Ureter (tissue), 1 donor: Measurements from ENCODE around the gene ZMYM3. TPM values are rescaled to one million over a fixed set of nuclear protein-coding genes. Genes with fewer than 3 reads are reported as not detected.

Experiments used
- DNase-seq: peaks from one replicate; pipeline ENCODE4 v3.0.0-alpha.2; 2020; ENCODE audit warnings: low spot score
- total RNA-seq: library from RNA; stranded (reverse); gene quantifications from one replicate; pipeline ENCODE4 v1.2.4, GENCODE V29; 2023
- donor health status: DM: yes; HTN: yes; CAD: no.

Gene ZMYM3
- total RNA-seq, 1 donor from 2014 or later: 28.9 TPM

DNA sequence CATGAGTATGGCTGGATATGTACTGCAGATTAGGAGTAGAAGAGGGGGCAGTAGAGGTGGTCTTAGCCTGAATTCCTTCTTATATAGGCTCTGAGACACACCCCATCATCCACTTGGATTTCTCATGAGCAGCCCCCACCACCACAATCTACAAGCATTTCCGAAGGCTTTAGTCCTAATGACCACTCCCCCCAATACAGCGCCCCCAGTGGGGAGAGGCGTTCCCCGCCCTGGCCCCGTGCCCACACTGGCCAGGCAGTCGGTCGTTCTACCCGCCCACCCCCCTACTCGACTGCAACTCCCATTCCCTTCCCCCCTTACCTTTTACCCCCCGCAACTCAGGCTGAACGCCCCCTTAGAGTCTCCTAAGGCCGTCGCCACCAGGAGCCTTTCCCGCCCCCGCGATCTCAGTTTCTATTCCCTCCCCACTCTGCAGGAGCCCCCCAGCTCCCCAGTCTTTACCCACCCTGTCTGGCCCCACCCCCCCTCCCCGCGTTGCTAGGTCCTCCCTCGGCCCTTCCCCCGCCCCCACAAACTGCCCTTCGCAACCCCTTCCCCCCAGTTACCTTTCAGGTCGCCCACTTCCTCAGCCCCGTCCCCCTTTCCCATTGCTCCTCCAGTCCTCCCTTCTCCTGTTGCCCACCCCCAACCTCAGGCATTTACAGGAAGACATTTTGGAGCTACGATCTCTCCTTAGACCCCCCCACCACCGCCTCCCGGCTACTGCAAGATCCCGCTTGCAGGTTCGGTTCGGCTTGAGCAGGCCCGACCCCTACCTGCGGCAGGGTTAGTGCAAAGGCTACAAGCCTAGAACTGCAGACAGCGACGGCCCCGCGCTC is 468 bp downstream of the ZMYM3 start:
- peak; percentile 53 for DNase-seq

DNA sequence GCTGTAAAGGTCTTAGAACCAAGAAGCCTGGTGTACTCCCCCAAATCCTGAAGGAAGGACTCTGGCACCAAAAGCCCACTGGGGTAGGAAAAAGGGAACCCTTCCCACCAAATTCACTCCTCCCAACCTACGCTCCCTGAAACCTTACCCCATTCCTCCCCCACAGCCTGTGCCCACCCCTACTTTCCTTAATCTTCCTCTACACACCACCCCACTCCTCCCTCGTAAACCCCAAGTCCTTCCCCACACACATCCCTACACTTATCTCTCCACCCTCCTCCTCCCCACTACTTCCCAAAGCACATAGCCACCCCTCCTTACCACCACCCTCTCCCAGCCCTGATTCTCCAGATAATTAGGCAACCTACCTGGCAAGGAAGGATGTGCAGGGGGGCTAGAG is 1.7 kb downstream of the ZMYM3 start:
- no peak for DNase-seq

DNA sequence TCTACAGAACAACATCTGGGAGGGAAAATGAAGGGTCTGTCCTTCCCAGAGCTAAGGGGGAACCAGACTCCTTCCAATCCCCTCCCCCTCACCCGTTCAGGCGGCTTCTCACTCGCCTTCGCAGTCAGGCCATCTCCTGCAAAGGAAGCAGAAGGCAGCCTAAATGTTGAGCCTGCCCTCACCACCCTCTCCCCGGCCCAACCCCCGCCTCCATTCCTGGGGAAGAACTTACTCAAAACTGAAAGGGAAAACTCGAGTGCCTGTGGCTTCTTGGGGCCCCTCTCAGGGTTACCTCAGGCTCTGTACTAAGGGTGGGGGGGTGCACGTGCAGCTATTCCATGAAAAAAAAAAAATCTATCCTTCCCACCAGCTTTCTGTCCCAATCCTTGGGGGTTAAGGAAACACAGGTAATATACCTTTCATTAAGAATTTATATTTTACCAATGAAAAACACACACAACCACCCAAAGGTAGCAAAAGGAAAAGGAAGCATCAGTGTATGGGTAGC is 2.4 kb downstream of the ZMYM3 start:
- no peak for DNase-seq

DNA sequence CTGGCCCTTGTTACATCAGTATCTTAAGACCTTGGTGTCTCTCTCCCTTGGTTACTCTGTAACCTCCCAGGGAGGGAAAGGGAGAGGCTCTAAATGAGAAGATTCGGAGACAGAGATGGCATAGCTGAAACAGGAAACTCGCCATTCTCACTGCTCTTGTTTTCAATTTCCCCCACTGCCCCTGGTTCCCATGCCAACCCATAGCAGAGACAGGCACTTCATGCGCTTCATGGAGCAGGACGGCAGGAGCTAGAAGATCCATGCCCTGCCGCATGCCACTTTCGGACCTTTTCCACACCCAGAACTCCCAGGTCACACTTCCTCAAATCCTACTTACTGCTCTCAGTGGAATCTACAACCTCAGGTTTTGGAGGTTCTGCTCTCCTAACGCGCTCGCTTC is 3.1 kb downstream of the ZMYM3 start:
- no peak for DNase-seq

DNA sequence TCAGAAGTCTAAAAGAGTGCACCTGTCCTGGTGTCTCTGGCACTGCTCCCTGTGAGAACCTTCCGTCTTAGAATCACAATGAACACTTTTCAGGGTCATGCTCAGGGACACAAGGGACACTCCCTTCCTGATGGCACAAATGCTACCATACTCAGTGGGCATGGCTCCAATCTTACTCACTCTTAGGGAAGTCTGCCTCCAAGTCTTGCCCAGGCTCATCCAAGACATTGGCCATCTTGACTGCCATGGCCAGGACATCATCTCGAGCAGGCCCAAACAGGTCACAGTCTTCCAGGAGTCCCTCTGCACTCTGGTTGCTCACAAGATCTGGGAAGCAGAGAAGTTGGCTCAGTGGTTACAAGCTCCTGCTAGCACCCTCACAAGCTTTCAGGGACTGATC is 8.8 kb downstream of the ZMYM3 start:
- no peak for DNase-seq

DNA sequence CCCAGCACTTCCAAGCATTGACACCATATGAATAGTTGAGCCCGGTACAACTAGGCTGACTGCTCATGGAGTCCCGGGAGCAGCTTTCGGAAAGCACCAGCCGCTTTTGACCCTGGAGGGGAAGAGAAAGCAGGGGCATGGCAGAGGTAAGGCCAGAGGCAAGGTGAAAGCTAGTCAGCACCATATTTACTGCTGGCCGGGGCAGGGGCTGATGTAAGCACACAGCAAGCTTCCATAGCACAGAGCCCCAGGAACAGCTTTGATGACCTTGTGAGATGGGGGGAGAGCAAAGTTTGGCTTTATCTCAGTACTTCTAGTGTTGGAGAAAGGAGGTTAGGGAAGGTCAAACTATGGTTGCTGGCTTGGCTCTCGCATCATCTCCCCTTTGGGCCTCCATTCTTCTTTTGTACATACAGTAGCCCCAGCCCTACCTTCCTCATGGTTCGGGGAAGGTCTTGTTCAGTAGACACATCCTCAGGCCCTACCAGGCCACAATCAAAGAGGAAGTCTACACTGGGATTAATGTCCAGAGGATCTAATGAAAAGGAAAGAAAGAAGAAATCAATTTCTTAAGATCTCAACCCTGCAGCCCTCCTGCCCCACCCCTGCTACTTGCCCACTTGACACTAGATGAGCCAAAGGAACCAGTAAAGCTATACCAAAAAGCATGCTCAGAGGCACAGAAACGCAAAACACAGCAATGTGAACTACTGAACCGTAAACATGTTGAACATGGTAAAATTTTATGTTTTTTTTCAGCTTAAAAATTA is 9.4 kb downstream of the ZMYM3 start:
- DNase-seq: no peak

DNA sequence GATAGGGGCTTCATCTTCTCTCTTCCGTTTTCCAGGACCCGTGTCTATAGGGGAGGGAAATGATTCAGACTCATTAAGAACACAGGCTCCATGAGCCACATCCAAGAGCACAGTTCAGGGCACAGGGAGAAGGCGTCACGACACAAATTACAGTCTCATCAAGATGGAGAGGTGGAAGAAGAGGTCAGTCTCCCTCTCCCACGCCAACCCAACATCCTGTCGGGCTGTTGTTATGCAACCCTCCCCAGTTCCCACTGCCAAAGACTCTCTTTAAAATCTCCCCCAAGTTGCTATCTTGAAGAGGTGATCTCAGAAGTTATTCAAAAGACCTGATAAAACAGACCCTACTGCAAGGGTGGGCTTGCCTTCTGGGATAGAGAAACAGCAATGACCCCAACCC is 12.6 kb downstream of the ZMYM3 start:
- no peak for DNase-seq

DNA sequence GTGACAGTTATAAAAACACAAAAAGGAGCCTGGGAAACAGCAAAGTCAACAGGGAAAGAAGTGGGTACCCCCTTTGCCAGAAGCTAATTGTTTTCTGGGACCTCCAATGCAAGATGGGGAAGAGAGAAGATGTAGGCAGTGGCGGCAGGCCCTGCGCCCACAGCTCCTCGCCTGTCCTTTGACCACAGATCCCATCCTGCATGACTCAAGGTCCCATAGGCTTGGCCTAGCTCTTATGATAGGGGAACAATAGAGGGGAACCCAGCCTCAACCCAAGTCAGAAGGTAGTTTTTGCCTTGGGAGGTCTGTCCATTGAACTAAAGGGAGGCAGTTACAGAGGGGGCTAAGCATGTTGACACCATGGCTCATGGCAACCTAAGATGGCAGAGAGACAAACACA is 14.2 kb downstream of the ZMYM3 start:
- no peak for DNase-seq

DNA sequence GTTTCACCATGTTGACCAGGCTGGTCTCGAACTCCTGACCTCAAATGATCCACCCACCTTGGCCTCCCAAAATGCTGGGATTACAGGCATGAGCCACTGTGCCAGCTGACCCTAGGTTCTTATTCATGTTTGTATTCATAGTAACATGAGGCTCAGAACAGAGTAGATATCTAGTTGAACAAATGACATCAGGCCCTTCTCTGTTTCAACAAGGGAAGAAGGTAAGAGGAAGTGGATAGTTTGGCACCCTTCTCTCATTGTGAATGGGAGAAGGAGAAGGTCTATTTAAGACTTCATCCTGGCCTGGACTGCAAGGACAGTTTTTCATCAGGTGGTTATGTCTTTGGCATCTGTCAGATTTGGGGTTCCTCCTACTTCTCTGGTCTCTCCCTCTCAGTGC is 17.1 kb downstream of the ZMYM3 start:
- DNase-seq: no peak

DNA sequence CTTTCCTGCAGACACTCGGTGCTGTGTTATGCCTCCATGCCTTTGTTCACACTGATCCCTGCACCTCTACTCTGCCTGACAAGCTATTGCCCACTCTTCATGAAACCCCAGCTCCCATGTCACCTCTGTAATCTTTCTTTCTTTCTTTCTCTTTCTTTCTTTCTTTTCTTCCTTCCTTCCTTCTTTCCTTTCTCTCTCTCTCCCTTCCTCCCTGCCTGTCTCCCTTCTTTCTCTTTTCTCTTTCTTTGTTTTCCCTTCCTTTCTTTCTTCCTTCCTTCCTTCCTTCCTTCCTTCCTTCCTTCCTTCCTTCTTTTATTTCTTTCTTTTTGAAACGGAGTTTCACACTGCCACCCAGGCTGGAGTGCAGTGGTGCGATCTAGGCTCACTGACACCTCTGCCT is 18.5 kb downstream of the ZMYM3 start:
- no peak for DNase-seq

DNA sequence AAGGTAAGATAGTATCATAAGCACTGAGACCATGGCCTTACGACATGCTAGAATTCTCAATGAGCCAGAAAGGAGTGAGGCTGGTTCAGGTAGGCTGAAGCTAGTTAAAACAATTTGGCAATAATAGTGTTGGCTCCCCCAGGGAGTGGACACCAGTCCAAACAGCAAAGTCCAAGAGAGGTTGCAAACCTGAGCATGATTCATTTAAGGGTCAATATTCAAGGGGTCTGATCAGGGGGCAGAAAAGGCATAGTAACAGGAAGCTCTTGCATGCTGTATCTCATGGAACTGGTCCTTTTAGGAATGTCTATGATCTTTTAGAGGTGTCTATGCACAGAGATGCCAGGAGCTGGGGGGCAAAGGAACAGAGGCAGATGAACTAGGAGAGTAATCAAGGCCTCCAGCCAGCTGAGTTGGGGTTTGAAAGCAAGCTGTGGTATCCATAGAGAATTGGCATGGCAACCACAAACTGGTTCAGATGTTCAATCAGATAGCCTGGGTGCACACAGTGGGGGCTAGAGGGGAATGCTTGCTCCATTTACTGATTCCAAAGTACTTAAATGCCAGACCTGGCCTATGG is 25.8 kb downstream of the ZMYM3 start:
- no peak for DNase-seq

DNA sequence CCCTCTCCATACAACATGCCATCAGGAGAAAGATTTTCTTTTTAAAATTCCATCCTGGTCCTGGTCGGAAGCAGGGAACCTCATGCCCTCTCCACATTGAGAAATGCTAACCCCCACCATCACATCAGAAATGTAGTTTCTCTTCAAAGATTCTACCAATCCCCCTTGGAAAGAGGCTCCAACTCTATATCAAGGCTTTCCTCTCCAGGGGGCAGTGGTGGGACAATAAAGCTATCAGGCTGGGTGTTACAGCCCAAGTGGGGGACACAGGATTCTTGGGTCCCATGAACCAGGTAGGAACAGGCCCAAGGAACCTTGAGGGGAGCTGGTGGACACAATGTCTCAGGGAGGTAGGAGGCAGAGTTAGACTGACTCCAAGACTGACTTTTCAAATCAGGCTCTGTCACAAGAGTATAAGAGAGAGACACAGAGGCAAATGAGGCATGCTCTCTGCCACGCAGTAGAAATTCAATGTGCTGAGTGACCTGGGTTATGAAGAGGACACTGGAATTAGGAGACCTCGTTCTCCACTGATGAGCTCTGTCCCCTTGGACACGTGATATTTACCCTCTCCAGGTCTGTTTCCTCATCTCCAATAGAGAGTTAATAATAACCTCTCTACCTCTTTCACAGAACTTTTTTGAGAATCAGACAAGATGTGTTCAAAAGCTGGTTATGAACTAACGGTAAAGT is 26.4 kb downstream of the ZMYM3 start:
- DNase-seq: no peak

DNA sequence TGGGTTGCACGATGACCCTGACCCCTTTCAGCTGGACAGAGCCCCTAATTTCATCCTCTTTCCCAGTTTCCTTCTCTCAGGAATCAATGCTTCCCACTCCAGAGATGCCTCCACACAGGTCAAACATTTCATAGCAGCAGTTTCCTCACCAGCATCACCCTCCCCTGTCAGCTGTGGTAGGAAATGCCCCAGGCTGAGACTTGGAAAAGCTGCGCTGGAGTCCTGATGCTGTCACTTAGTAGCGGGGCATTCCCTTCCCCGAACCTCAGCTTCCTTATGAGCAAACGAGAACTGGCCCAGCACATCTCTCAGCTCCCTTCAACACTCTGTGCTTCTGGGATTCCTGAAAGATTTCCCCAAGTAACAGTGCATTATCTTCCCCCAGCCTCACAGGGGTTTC is 28.3 kb downstream of the ZMYM3 start:
- DNase-seq: no peak

DNA sequence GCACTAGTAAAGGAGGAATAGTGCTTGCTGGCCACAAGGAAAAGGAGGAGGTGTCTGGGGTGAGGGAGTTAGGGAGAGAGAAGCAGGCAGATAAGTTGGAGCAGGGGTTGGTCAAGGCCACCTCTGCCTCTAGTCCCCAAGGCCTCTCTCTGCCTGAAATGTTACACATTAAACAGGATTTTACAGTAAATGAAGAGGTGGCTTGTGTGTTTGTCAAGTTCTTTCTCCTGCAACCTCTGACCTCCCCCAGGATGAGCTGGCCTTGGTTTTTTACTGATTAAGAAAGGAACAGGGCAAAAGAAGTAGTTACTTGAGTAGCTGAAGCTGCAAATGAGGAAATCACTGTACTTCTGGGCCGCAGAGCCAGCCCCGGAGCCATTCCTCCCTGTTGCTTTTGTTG is 28.9 kb downstream of the ZMYM3 start:
- no peak for DNase-seq

DNA sequence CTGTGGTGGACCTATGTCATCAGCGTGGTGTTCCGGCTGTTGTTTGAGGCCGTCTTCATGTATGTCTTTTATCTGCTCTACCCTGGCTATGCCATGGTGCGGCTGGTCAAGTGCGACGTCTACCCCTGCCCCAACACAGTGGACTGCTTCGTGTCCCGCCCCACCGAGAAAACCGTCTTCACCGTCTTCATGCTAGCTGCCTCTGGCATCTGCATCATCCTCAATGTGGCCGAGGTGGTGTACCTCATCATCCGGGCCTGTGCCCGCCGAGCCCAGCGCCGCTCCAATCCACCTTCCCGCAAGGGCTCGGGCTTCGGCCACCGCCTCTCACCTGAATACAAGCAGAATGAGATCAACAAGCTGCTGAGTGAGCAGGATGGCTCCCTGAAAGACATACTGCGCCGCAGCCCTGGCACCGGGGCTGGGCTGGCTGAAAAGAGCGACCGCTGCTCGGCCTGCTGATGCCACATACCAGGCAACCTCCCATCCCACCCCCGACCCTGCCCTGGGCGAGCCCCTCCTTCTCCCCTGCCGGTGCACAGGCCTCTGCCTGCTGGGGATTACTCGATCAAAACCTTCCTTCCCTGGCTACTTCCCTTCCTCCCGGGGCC is 29.7 kb downstream of the ZMYM3 start:
- DNase-seq: no peak

DNA sequence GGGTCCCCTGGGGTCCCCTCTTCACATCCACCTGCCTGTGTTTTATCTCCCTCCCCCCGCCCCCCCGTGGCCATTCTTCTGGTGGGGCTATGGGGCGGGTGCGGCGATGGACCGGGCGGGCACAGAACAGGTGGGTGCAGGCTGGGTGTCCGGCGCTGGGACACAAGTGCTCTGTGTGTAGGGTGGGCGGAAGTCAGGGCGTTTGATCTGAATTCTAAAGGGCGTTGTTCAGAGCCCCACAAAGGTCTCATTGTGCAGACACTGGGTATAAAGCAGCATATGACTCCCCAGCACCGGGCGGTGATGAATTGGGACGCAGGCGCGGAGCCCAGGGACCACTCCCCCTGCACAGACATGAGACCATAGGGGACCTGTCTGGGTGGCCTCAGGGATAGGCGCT is 31.0 kb downstream of the ZMYM3 start, which contains the start of gene GJB1:
Gene GJB1, plus strand, starts transcription at position 296 of the 400 bp plus-strand sequence. CDS start 484 bp downstream, outside the sequence.
- DNase-seq: no peak

DNA sequence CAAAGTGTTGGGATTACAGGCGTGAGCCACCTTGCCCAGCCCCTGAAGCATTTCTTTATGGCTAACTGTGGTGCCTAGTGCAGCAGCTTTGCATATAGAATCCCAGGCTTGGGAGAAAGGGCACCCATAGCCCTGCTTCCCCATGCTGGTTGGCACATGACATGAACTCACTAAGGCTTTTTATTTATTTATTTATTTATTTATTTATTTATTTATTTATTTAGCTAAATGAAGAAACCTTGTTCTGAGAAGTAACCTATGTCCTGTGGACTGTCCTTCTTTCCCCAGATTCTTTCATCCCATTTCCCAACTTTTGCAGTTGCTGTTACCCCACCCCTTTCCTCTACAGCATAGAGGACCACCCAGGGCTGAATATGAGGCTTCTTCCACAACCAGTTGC is 32.8 kb downstream of the ZMYM3 start:
- no peak for DNase-seq

DNA sequence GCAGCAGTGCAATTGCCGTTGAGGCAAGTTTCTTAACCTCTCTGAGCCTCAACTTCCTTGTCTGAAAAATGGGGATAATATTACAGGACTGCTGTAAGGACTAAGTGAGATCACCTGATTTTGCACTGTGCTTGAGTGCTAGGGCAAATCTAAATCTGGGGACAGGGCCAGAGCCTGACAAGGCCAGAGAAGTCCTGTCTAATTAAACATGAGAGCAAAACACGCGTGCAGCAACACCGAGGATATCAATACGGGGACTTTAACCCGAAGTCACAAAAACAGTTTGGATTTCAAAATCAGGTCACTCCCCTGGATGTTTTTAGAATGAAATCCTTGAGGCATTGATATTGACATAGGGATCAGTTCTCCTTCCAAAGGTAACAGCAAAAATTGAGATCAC is 36.6 kb downstream of the ZMYM3 start:
- DNase-seq: no peak

DNA sequence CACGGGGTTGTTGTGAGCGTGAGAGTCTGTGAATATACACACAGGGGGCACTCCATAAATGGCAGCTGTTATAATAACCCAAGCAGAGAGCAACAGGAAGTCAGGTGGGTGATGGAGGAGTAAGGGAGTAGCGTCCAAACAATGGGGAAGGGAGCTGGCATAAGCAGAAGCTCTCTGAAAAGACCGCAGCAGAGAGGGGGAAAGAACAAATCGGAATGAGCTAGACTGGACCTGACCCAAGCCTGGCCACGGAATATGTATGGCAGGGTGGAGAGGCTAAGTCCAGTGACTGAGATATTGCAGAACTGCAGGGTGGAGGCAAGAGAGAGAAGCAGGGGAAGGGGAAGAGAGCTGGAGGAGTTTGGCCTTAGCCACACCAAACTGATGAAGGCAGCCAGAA is 37.5 kb downstream of the ZMYM3 start:
- DNase-seq: no peak

DNA sequence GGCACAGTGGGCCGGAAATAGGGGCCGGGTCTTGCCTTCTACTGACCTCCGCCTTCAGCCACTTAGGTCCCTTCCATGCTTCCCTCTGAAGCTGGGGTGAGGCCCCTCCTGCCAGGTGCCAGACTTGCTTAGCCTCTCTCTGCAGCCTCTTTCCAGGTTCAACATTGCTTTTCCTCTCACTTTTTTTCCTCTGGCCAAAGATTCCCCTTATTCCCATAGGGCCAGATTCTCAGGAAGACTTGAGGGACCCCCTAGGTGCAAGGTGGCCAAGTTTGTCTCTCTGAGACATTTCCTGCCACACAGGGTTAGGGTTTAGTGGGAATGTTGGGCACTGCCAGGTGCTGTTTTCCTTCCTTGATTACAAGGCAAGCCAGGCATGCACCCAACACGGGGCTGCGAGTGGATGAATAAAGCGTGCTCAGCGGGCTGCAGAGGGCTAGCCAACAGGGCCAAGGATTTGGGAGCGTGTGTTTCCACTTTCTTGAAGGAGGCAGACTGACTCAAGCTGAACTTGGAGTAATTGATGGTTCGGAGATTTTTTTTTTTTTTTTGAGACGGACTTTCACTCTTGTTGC is 38.5 kb downstream of the ZMYM3 start:
- DNase-seq: no peak
